Measurements from ENCODE around the gene KIAA1958. TPM values are rescaled to one million over a fixed set of nuclear protein-coding genes. Genes with fewer than 3 reads are reported as not detected.
A peak's percentile ranks its signal among the peaks of the same experiment; 100 is the strongest.

Gene KIAA1958
- total RNA-seq, 1 experiment from 2014 or later: 5.8 TPM

DNA sequence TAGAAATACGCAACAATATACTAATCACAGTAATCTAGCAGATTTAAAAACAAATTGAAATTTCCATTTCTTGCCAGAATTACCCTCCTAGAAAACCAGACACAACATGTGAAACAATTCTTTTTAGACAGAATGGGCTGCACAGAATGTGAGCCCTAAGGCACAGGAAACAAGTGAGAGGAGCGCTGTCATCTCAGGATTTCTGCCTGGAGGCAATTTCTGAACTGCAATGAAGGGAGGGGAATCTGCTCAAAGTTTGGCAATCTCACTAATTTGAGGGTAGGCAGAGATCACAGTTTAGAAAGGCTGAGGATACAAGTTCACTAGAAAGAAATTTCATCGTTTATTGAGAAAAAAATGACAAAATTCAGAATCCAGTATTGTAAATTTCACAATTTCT lies 161.0 kb downstream of the KIAA1958 start:
- ChIA-PET CTCF (interaction anchor here (0.6 kb wide), 1 partner anchor 27 kb away, joined by 6 read pairs; no protein-coding TSS in a partner anchor), POLR2A (interaction anchor here (0.6 kb wide), 1 partner anchor 250 kb away, joined by 3 read pairs; no protein-coding TSS in a partner anchor)
- Mint-ChIP-seq H3K27ac (ENCODE audit: low read depth, unreplicated experiment) (no peak overlapping the region), H3K4me3 (ENCODE audit: unreplicated experiment) (no peak overlapping the region), H3K27me3 (ENCODE audit: insufficient read depth, unreplicated experiment) (no peaks in the 10 kb centered on the region), H3K36me3 (ENCODE audit: insufficient read depth, unreplicated experiment) (peaks cover 6% of the 10 kb centered on the region), H3K4me1 (ENCODE audit: insufficient read depth, unreplicated experiment) (peaks cover 30% of the 10 kb centered on the region), H3K9me3 (ENCODE audit: unreplicated experiment) (peaks cover 28% of the 10 kb centered on the region)
- BruUV-seq (replicated peaks): no TSS peak
- DNase-seq (ENCODE audit: unreplicated experiment): peak; percentile 16
- TF ChIP-seq, protein P1, sequence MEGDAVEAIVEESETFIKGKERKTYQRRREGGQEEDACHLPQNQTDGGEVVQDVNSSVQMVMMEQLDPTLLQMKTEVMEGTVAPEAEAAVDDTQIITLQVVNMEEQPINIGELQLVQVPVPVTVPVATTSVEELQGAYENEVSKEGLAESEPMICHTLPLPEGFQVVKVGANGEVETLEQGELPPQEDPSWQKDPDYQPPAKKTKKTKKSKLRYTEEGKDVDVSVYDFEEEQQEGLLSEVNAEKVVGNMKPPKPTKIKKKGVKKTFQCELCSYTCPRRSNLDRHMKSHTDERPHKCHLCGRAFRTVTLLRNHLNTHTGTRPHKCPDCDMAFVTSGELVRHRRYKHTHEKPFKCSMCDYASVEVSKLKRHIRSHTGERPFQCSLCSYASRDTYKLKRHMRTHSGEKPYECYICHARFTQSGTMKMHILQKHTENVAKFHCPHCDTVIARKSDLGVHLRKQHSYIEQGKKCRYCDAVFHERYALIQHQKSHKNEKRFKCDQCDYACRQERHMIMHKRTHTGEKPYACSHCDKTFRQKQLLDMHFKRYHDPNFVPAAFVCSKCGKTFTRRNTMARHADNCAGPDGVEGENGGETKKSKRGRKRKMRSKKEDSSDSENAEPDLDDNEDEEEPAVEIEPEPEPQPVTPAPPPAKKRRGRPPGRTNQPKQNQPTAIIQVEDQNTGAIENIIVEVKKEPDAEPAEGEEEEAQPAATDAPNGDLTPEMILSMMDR (IDR thresholded peaks at IDR 0.05; ENCODE audit: unreplicated experiment): no peak
- intact Hi-C loops (cut with micrococcal nuclease): no loop called here

DNA sequence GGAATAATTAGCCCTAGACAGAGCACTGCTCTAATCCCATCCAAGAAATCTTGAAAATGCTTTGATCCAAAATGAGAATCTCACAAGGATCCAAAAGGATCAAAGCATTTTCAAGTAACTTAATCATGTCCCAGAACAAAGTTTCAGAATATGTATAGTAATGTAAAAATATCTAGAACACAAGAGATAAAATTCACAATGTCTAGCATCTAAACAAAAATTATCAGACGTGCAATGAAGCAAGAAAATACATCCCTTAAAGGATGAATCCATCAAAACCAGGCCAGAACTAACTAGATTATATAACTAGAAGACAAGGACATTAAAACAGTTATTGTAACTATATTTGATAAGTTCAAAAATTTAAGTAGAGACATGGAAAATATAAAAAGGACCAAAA lies 162.0 kb downstream of the KIAA1958 start:
- no peak overlapping the region for H3K27ac Mint-ChIP-seq (ENCODE audit: low read depth, unreplicated experiment)
- no TSS peak for BruUV-seq (replicated peaks)
- POLR2A ChIA-PET: no interaction called here

DNA sequence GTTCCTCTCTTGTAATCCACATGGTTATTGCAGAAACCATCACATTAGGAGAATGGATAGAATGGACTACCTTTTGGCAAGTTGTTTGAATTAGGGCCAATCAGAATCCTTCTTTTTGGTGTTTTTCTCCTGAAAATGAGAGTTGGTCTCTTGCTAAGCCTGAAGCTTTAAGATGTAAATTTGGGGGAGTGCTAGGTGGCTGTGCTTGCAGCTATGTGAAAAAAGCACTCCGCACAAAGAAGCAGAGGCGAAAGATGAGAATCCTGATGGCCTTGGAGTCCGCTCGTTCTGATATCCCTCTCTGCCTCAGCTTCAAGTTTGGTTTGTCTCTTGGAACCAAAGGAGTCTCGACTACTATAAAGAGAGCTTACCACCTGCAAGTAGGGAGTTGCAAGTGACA lies 167.7 kb downstream of the KIAA1958 start:
- ChIA-PET POLR2A (interaction anchor here (0.9 to 1.7 kb wide), 3 partner anchors 9 to 16 kb away, joined by 3 to 5 read pairs (median 4); no protein-coding TSS in a partner anchor), CTCF (interaction anchor here (0.6 to 0.7 kb wide), 4 partner anchors 272 to 1056 kb away, joined by 3 read pairs; no protein-coding TSS in a partner anchor)
- peaks cover 14% of the 10 kb centered on the region for H3K9me3 Mint-ChIP-seq (ENCODE audit: unreplicated experiment)
- no peak overlapping the region for H3K4me3 Mint-ChIP-seq (ENCODE audit: unreplicated experiment)
- TF ChIP-seq, protein P1 (IDR thresholded peaks at IDR 0.05; ENCODE audit: unreplicated experiment): no peak
- H3K4me1 Mint-ChIP-seq (ENCODE audit: insufficient read depth, unreplicated experiment): no peaks in the 10 kb centered on the region
- no TSS peak for BruUV-seq (replicated peaks)
- intact Hi-C loops (cut with micrococcal nuclease): no loop called here
- DNase-seq (ENCODE audit: unreplicated experiment): no peak
- peak overlapping the region; percentile 47 for H3K27ac Mint-ChIP-seq (ENCODE audit: low read depth, unreplicated experiment)
- no peaks in the 10 kb centered on the region for H3K27me3 Mint-ChIP-seq (ENCODE audit: insufficient read depth, unreplicated experiment)
- no peaks in the 10 kb centered on the region for H3K36me3 Mint-ChIP-seq (ENCODE audit: insufficient read depth, unreplicated experiment)

More for the DNA sequence above, 162.0 kb downstream of the KIAA1958 start:
- DNase-seq (ENCODE audit: unreplicated experiment): no peak
- TF ChIP-seq, protein P1 (IDR thresholded peaks at IDR 0.05; ENCODE audit: unreplicated experiment): no peak
- no peak overlapping the region for H3K4me3 Mint-ChIP-seq (ENCODE audit: unreplicated experiment)
- H3K36me3 Mint-ChIP-seq (ENCODE audit: insufficient read depth, unreplicated experiment): peaks cover 6% of the 10 kb centered on the region
- H3K9me3 Mint-ChIP-seq (ENCODE audit: unreplicated experiment): peaks cover 28% of the 10 kb centered on the region
- no peaks in the 10 kb centered on the region for H3K27me3 Mint-ChIP-seq (ENCODE audit: insufficient read depth, unreplicated experiment)
- CTCF ChIA-PET: no interaction called here
- intact Hi-C loops (cut with micrococcal nuclease): no loop called here
- peaks cover 26% of the 10 kb centered on the region for H3K4me1 Mint-ChIP-seq (ENCODE audit: insufficient read depth, unreplicated experiment)

DNA sequence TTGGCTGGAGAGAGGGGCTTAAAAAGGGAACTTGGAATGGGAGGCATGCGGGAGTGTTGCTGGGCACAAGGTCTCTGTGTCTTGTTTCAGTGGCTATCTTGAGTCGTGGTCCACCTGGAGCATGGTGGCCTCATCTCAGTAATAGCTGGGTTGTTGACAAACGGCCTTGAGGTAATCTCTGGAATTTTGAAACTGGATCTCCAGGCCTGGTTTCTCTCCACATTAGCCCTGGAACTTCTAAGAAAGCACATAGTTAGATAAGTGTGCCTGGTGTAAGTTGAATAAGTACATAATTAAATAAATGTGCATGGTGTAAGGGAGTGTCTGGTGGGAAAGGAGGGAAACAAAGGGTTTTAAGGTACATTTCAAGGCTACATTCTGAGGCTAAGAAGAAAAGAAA lies 169.0 kb downstream of the KIAA1958 start:
- POLR2A ChIA-PET: interaction anchor here (1.4 kb wide), 1 partner anchor 11 kb away, joined by 4 read pairs; no protein-coding TSS in a partner anchor
- Mint-ChIP-seq H3K27me3 (ENCODE audit: insufficient read depth, unreplicated experiment) (no peaks in the 10 kb centered on the region), H3K27ac (ENCODE audit: low read depth, unreplicated experiment) (no peak overlapping the region), H3K4me3 (ENCODE audit: unreplicated experiment) (no peak overlapping the region), H3K36me3 (ENCODE audit: insufficient read depth, unreplicated experiment) (no peaks in the 10 kb centered on the region), H3K9me3 (ENCODE audit: unreplicated experiment) (peaks cover 1% of the 10 kb centered on the region), H3K4me1 (ENCODE audit: insufficient read depth, unreplicated experiment) (no peaks in the 10 kb centered on the region)
- no TSS peak for BruUV-seq (replicated peaks)
- CTCF ChIA-PET: interaction anchor here (0.6 kb wide), 1 partner anchor 218 kb away, joined by 4 read pairs; no protein-coding TSS in a partner anchor
- no peak for DNase-seq (ENCODE audit: unreplicated experiment)
- TF ChIP-seq, protein P1 (IDR thresholded peaks at IDR 0.05; ENCODE audit: unreplicated experiment): no peak
- intact Hi-C loops (cut with micrococcal nuclease): no loop called here

All from MCF 10A (cell line).